SK-N-SH treated with all-trans-retinoic acid at 6 μM for 48 hours (cell line): ENCODE measurements around the gene NXPH1.

Experiments
- CREB5 ChIP-seq: fragments of 250-450 bp; sonication (Bioruptor Pico); IDR thresholded peaks from 2 replicates; pipeline ENCODE4 v1.5.1; 2020; ENCODE audit warnings: low read depth, mild to moderate bottlenecking, moderate library complexity
- PPARA ChIP-seq: fragments of 250-450 bp; sonication (Bioruptor Pico); IDR thresholded peaks from 2 replicates; pipeline ENCODE4 v1.5.0; 2020; ENCODE audit warnings: mild to moderate bottlenecking, borderline replicate concordance
- TOX ChIP-seq: fragments of 250-450 bp; sonication (Bioruptor Pico); IDR thresholded peaks from 2 replicates; pipeline ENCODE4 v1.8.0; 2021; ENCODE audit warnings: mild to moderate bottlenecking, moderate library complexity, borderline replicate concordance
- ZFP3 ChIP-seq: fragments of 250-450 bp; sonication (Bioruptor Pico); IDR thresholded peaks from 2 replicates; pipeline ENCODE4 v1.5.0; 2020; ENCODE audit warnings: mild to moderate bottlenecking, moderate library complexity
- ZFP30 ChIP-seq: fragments of 450-650 bp; formaldehyde crosslinking; IDR thresholded peaks from 2 replicates; pipeline ENCODE4 v1.5.0; 2022; ENCODE audit warnings: mild to moderate bottlenecking, moderate library complexity

- TF ChIP-seq TOX (CRISPR knock-in tag) = no peak
- TF ChIP-seq ZFP30 = no peak
- TF ChIP-seq PPARA (CRISPR knock-in tag) = no peak
- no peak for TF ChIP-seq ZFP3 (CRISPR knock-in tag)
- no peak for TF ChIP-seq CREB5 (CRISPR knock-in tag)
Observed at GRCh38 chr7:8773518-8773917, 340.1 kb downstream of the NXPH1 start.
